K562 (cell line): ENCODE data around the gene MYL3. TPM values are rescaled to one million over a fixed set of nuclear protein-coding genes. Genes with fewer than 3 reads are reported as not detected.
A peak's percentile ranks its signal among the peaks of the same experiment; 100 is the strongest.

Experiments
- ATAC-seq: fragments of 200-7000 bp; cut with Tn5 transposase; 3 replicates; pipeline ENCODE4 v1.9.1; 2020; ENCODE audit warnings: moderate library complexity
- BruUV-seq: library from RNA; stranded (reverse); fragments of 400-500 nt; replicated peaks from 2 replicates; lab custom pipeline; 2021; lab: Mats Ljungman, UMichigan
- CTCF ChIA-PET: fragments of 300-600 bp; formaldehyde crosslinking; extraction: SDS; loops from one replicate; lab custom pipeline; 2021; ENCODE audit warnings: low intra/inter-chr PET ratio; lab: Yijun Ruan, JAX
- POLR2A ChIA-PET: fragments of 300-600, 350-650 bp; sonication (Branson Sonifier 250); formaldehyde crosslinking; extraction: SDS; loops from one replicate; lab custom pipeline; 2021; ENCODE audit warnings: antibody characterized with exemption, inconsistent platforms; lab: Yijun Ruan, JAX
- DNase-seq, 4 experiments: peaks; one replicate each; pipeline versions ENCODE4 v3.0.0 to v3.0.0-alpha.2; 2011 to 2018; ENCODE audit warnings: low spot score in 3 of 4, mixed read lengths in 3 of 4; ENCODE audit errors: extremely low read depth in 1 of 4
- FAIRE-seq: peaks from 2 replicates; lab custom pipeline; 2011; peaks lifted over from hg19 to GRCh38; lab: Jason Lieb, UNC
- H2AFZ ChIP-seq: 2 replicates; pipeline ENCODE4 v1.6.0; 2011; ENCODE audit warnings: low read depth, low read length, control low read depth, inconsistent platforms
- H3K27ac ChIP-seq: fragments of 200-600 bp; 3 replicates; pipeline ENCODE4 v1.8.0; 2011; ENCODE audit warnings: low read depth, mild to moderate bottlenecking, control low read depth, inconsistent platforms, low read length, moderate library complexity, mixed read lengths; ENCODE audit errors: extremely low read depth
- H3K27me3 ChIP-seq, 2 experiments: fragments of 300-600 bp in 1 of 2; 2 replicates in 1 of 2; 3 replicates in 1 of 2; pipeline versions ENCODE4 v1.6.0 to v1.8.0; 2011; ENCODE audit warnings: inconsistent platforms in 2 of 2, low read length in 2 of 2, mild to moderate bottlenecking in 1 of 2, mixed read lengths in 1 of 2, moderate library complexity in 1 of 2; ENCODE audit not compliant: control insufficient read depth in 2 of 2, insufficient read depth in 2 of 2
- H3K36me3 ChIP-seq: fragments of 300-600 bp; 3 replicates; pipeline ENCODE4 v1.8.0; 2011; ENCODE audit warnings: mild to moderate bottlenecking, low read length, inconsistent platforms; ENCODE audit not compliant: control insufficient read depth, insufficient read depth
- H3K4me1 ChIP-seq, 2 experiments: fragments of 200-600 bp in 1 of 2; replicated peaks in 1 of 2; 2 replicates in 1 of 2; 3 replicates in 1 of 2; pipeline versions ENCODE4 v1.5.1 to v1.8.0; 2011; ENCODE audit warnings: inconsistent platforms in 2 of 2, low read length in 2 of 2, mild to moderate bottlenecking in 1 of 2, mixed read lengths in 1 of 2, moderate library complexity in 1 of 2; ENCODE audit not compliant: control insufficient read depth in 2 of 2, insufficient read depth in 2 of 2
- H3K4me2 ChIP-seq: 2 replicates; pipeline ENCODE4 v1.6.1; 2011; ENCODE audit warnings: low read length, control low read depth, inconsistent platforms, mixed read lengths; ENCODE audit not compliant: insufficient read depth
- H3K4me3 ChIP-seq: fragments of 200-600 bp; sonication (generic), shearing (Covaris generic); 2 replicates; pipeline ENCODE4 v1.5.1; 2016; ENCODE audit warnings: control low read depth, inconsistent platforms
- H3K79me2 ChIP-seq: fragments of 200-600 bp; 3 replicates; pipeline ENCODE4 v1.8.0; 2011; ENCODE audit warnings: low read length, inconsistent platforms; ENCODE audit not compliant: control insufficient read depth, insufficient read depth
- H3K9ac ChIP-seq, 2 experiments: 2 replicates each; pipeline versions ENCODE4 v1.6.0 to v1.6.1; 2011; ENCODE audit warnings: low read depth in 2 of 2, low read length in 2 of 2, control low read depth in 1 of 2, inconsistent platforms in 1 of 2, mild to moderate bottlenecking in 1 of 2, mixed read lengths in 1 of 2; ENCODE audit not compliant: insufficient read depth in 1 of 2
- H3K9me1 ChIP-seq: one replicate; pipeline ENCODE4 v1.6.0; 2011; ENCODE audit warnings: inconsistent platforms, mild to moderate bottlenecking, low read length, moderate library complexity; ENCODE audit not compliant: control insufficient read depth, insufficient read depth
- H3K9me3 ChIP-seq: replicated peaks from 2 replicates; pipeline ENCODE4 v1.5.1; 2011; ENCODE audit warnings: low read depth, low read length, inconsistent platforms; ENCODE audit not compliant: control insufficient read depth, insufficient read depth
- H4K20me1 ChIP-seq: replicated peaks from 2 replicates; pipeline ENCODE4 v1.6.1; 2011; ENCODE audit warnings: low read length, inconsistent platforms, mixed read lengths; ENCODE audit not compliant: control insufficient read depth, insufficient read depth
- CHD4 ChIP-seq: fragments of 200-600 bp; sonication (generic); IDR thresholded peaks from 3 replicates; pipeline ENCODE4 v1.6.1; 2012; ENCODE audit warnings: low read depth, mild to moderate bottlenecking, mixed read lengths, low read length, inconsistent platforms; ENCODE audit not compliant: insufficient read depth, insufficient replicate concordance, poor library complexity, severe bottlenecking
- CREB1 ChIP-seq, 2 experiments: sonication (generic) in 1 of 2; formaldehyde crosslinking in 1 of 2; IDR thresholded peaks; 2 replicates each; pipeline versions ENCODE4 v1.6.1 to v1.8.0; 2012 to 2022; ENCODE audit warnings: inconsistent platforms in 1 of 2, mild to moderate bottlenecking in 1 of 2, missing genetic modification reagents in 1 of 2, moderate library complexity in 1 of 2
- FOS ChIP-seq: IDR thresholded peaks from 3 replicates; pipeline ENCODE4 v1.6.1; 2011; ENCODE audit not compliant: insufficient read length; ENCODE audit errors: extremely low read depth
- FOSL1 ChIP-seq: fragments of 200-800 bp; sonication (Bioruptor generic); conservative IDR thresholded peaks from 2 replicates; pipeline ENCODE4 v1.6.1; 2016; ENCODE audit warnings: missing genetic modification characterization, missing compliant biosample characterization
- HDGF ChIP-seq: fragments of 450-650 bp; IDR thresholded peaks from 2 replicates; pipeline ENCODE4 v1.6.1; 2016
- KLF1 ChIP-seq: fragments of 450-650 bp; IDR thresholded peaks from 2 replicates; pipeline ENCODE4 v1.6.1; 2016; ENCODE audit warnings: missing genetic modification characterization, missing compliant biosample characterization
- KLF16 ChIP-seq: IDR thresholded peaks from 2 replicates; pipeline ENCODE4 v1.6.1; 2016; ENCODE audit warnings: antibody characterized with exemption
- MEIS2 ChIP-seq: fragments of 450-650 bp; IDR thresholded peaks from 2 replicates; pipeline ENCODE4 v1.6.1; 2014; ENCODE audit warnings: mild to moderate bottlenecking; ENCODE audit not compliant: partially characterized antibody
- STAT5A ChIP-seq: IDR thresholded peaks from 2 replicates; pipeline ENCODE4 v1.6.1; 2012; ENCODE audit warnings: low read length, inconsistent platforms, borderline replicate concordance
- TAF1 ChIP-seq: IDR thresholded peaks from 2 replicates; pipeline ENCODE4 v1.6.1; 2011; ENCODE audit warnings: mild to moderate bottlenecking, low read length, moderate library complexity; ENCODE audit not compliant: insufficient read depth, control insufficient read depth, severe bottlenecking; ENCODE audit errors: extremely low read depth
- TFAP4 ChIP-seq: sonication (generic); formaldehyde crosslinking; IDR thresholded peaks from 2 replicates; pipeline ENCODE4 v1.8.0; 2022; ENCODE audit warnings: missing genetic modification reagents, mild to moderate bottlenecking, moderate library complexity, borderline replicate concordance
- TRIM28 ChIP-seq: fragments of 450-650 bp; IDR thresholded peaks from 2 replicates; pipeline ENCODE4 v1.6.1; 2017
- ZFP1 ChIP-seq: fragments of 450-650 bp; formaldehyde crosslinking; IDR thresholded peaks from 2 replicates; pipeline ENCODE4 v1.4.0; 2020; ENCODE audit warnings: mild to moderate bottlenecking, mixed read lengths
- ZFP30 ChIP-seq: fragments of 250-450 bp; sonication (Bioruptor Pico); IDR thresholded peaks from 2 replicates; pipeline ENCODE4 v1.8.0; 2022; ENCODE audit warnings: moderate library complexity, mild to moderate bottlenecking, inconsistent platforms, borderline replicate concordance
- ZNF143 ChIP-seq: sonication (generic); formaldehyde crosslinking; IDR thresholded peaks from 2 replicates; pipeline ENCODE4 v1.9.0; 2022; ENCODE audit warnings: mild to moderate bottlenecking, missing genetic modification reagents
- ZNF24 ChIP-seq: fragments of 450-650 bp; IDR thresholded peaks from 2 replicates; pipeline ENCODE4 v1.6.1; 2016
- WGBS: fragments of 100-300 bp; shearing (Covaris generic); methylation state at CpG from one replicate; pipeline ENCODE4 v1.1.6; 2016; ENCODE audit warnings: low coverage, mixed read lengths; ENCODE audit not compliant: insufficient coverage; ENCODE audit errors: missing lambda C conversion rate; 5-methylcytosine and 5-hydroxymethylcytosine counted together
- in situ Hi-C: fragments of 300-500 bp; cut with MboI; formaldehyde crosslinking; loops from 4 replicates; pipeline ENCODE4 v1.15.0; 2018; ENCODE audit warnings: inconsistent platforms, mixed read lengths
- intact Hi-C: fragments of 100-400 bp; cut with micrococcal nuclease; formaldehyde crosslinking; loops from 2 replicates; pipeline ENCODE4 v1.14.2; 2022
- polyA plus RNA-seq, 8 experiments: library from polyadenylated mRNA; depleted of rRNA in 4 of 8; stranded (reverse) in 5 of 8; unstranded in 3 of 8; fragments of >200 nt; fragmentation: Nextera tagmentation in 2 of 8; fragmentation: Illumina TruSeq in 1 of 8; extraction: Ambion mirVana in 2 of 8; extraction: Trizol in 1 of 8; gene quantifications; 2 replicates each; pipeline versions ENCODE4 v1.2.1 to v1.2.3, GENCODE V29; 2011 to 2014; ENCODE audit warnings: inconsistent platforms in 1 of 8, missing spikeins in 1 of 8
- total RNA-seq, 7 experiments: library from RNA; depleted of rRNA in 6 of 7; stranded (reverse); fragments of >200 nt in 6 of 7; fragmentation: Illumina TruSeq in 2 of 7; extraction: Trizol in 2 of 7; gene quantifications; 2 replicates each; pipeline versions ENCODE4 v1.2.1 to v1.2.3, GENCODE V29; 2011 to 2021; ENCODE audit warnings: low replicate concordance in 1 of 7
- TF ChIP-seq, protein P1 (sequence below): fragments of 250-450 bp; sonication (Bioruptor Pico); IDR thresholded peaks from 2 replicates; pipeline ENCODE4 v1.4.0; 2020
- TF ChIP-seq, protein P2 (sequence below): fragments of 250-450 bp; sonication (Bioruptor Pico); IDR thresholded peaks from 2 replicates; pipeline ENCODE4 v1.8.0; 2022; ENCODE audit warnings: inconsistent platforms, mild to moderate bottlenecking, moderate library complexity, borderline replicate concordance
- TF ChIP-seq, protein P3 (sequence below): sonication (generic); formaldehyde crosslinking; IDR thresholded peaks from 2 replicates; pipeline ENCODE4 v1.9.0; 2022; ENCODE audit warnings: mild to moderate bottlenecking, missing genetic modification reagents

Gene MYL3
- total and polyA plus RNA-seq, 9 of the 15 experiments (the other 6 are each of a cell fraction or from before 2014, with no cell fraction given): 0.14 to 0.45 TPM; not detected in 7

GRCh38 chr3:46907960-46908293 is 44.7 kb upstream of the MYL3 start (continued):
- TF ChIP-seq FOS (no peak), KLF16 (no peak), KLF1 (tag) (no peak), ZNF24 (no peak), TFAP4 (no peak), ZFP30 (CRISPR knock-in tag) (no peak), HDGF (no peak), TRIM28 (no peak)
- TF ChIP-seq, protein P1, sequence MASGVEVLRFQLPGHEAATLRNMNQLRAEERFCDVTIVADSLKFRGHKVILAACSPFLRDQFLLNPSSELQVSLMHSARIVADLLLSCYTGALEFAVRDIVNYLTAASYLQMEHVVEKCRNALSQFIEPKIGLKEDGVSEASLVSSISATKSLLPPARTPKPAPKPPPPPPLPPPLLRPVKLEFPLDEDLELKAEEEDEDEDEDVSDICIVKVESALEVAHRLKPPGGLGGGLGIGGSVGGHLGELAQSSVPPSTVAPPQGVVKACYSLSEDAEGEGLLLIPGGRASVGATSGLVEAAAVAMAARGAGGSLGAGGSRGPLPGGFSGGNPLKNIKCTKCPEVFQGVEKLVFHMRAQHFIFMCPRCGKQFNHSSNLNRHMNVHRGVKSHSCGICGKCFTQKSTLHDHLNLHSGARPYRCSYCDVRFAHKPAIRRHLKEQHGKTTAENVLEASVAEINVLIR (CRISPR knock-in tag): no peak

- no peak overlapping the region for H3K27ac ChIP-seq
- ChIA-PET POLR2A (no interaction called here), CTCF (no interaction called here)
- no peak overlapping the region for H2AFZ ChIP-seq
- H3K9me3 ChIP-seq: no peaks in the 10 kb centered on the region
- 32% methylated on average over 12 of the region's 12 CpGs for WGBS
- H3K4me1 ChIP-seq: peaks cover 0 to 37% of the 10 kb centered on the region in 2 experiments; a peak in 4 of 5 replicates
- FAIRE-seq (peak; percentile 60), ATAC-seq (no peak), DNase-seq (no peak)
- peaks cover 4% of the 10 kb centered on the region for H3K9me1 ChIP-seq
- no peaks in the 10 kb centered on the region; the same call in none of the 2 replicates for H4K20me1 ChIP-seq
- intact Hi-C loops: no loop called here
- no TSS peak for BruUV-seq
- H3K4me3 ChIP-seq: no peak overlapping the region
- no peaks in the 10 kb centered on the region for H3K36me3 ChIP-seq
- no peaks in the 10 kb centered on the region for H3K79me2 ChIP-seq
- in situ Hi-C loops: no loop called here
- no peak overlapping the region for H3K9ac ChIP-seq
- peaks cover under 1 to 16% of the 10 kb centered on the region in 2 experiments; a peak in 3 of 5 replicates for H3K27me3 ChIP-seq
- H3K4me2 ChIP-seq: no peak overlapping the region
- TF ChIP-seq ZFP1 (CRISPR knock-in tag) (no peak), STAT5A (no peak), CHD4 (no peak), FOSL1 (no peak), TAF1 (no peak), CREB1 (IDR thresholded peaks at IDR 0.05) (no peak), CREB1 (CRISPR knock-in tag; IDR thresholded peaks at IDR 0.05) (0 out of 2 replicates have a peak, but pooled peaks have one; percentile 48), MEIS2 (no peak), ZNF143 (CRISPR knock-in tag) (0 out of 2 replicates have a peak, but pooled peaks have one; percentile 31)
- TF ChIP-seq, protein P2, sequence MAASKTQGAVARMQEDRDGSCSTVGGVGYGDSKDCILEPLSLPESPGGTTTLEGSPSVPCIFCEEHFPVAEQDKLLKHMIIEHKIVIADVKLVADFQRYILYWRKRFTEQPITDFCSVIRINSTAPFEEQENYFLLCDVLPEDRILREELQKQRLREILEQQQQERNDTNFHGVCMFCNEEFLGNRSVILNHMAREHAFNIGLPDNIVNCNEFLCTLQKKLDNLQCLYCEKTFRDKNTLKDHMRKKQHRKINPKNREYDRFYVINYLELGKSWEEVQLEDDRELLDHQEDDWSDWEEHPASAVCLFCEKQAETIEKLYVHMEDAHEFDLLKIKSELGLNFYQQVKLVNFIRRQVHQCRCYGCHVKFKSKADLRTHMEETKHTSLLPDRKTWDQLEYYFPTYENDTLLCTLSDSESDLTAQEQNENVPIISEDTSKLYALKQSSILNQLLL: no peak
- TF ChIP-seq, protein P3, sequence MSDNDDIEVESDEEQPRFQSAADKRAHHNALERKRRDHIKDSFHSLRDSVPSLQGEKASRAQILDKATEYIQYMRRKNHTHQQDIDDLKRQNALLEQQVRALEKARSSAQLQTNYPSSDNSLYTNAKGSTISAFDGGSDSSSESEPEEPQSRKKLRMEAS: 0 out of 2 replicates have a peak, but pooled peaks have one; percentile 28
These were observed 44.0 kb upstream of the MYL3 start for GRCh38 chr3:46907271-46907670.
